NB4 (cell line): ENCODE results near the gene SAAL1.

Experiments
- DNase-seq: peaks from one replicate; pipeline ENCODE4 v3.0.0; 2010; ENCODE audit warnings: low read depth
- H3K4me3 ChIP-seq: one replicate; pipeline ENCODE4 v1.5.1; 2011; ENCODE audit warnings: mild to moderate bottlenecking, low read depth, low read length, moderate library complexity
- MAX ChIP-seq: IDR thresholded peaks from 2 replicates; pipeline ENCODE4 v1.6.1; 2011; ENCODE audit warnings: low read depth, low read length
- MYC ChIP-seq: IDR thresholded peaks from 2 replicates; pipeline ENCODE4 v1.6.1; 2011; ENCODE audit warnings: low read depth, low read length
- POLR2A ChIP-seq: IDR thresholded peaks from 2 replicates; pipeline ENCODE4 v1.6.1; 2011; ENCODE audit warnings: mild to moderate bottlenecking; ENCODE audit not compliant: insufficient read length; ENCODE audit errors: extremely low read depth
- TF ChIP-seq, protein P1 (sequence below): IDR thresholded peaks from one replicate; pipeline ENCODE4 v1.5.1; 2012; ENCODE audit warnings: low read depth, low read length

Gene SAAL1

GRCh38 chr11:18091731-18092130 is 14.2 kb downstream of the SAAL1 start:
- TF ChIP-seq, protein P1, sequence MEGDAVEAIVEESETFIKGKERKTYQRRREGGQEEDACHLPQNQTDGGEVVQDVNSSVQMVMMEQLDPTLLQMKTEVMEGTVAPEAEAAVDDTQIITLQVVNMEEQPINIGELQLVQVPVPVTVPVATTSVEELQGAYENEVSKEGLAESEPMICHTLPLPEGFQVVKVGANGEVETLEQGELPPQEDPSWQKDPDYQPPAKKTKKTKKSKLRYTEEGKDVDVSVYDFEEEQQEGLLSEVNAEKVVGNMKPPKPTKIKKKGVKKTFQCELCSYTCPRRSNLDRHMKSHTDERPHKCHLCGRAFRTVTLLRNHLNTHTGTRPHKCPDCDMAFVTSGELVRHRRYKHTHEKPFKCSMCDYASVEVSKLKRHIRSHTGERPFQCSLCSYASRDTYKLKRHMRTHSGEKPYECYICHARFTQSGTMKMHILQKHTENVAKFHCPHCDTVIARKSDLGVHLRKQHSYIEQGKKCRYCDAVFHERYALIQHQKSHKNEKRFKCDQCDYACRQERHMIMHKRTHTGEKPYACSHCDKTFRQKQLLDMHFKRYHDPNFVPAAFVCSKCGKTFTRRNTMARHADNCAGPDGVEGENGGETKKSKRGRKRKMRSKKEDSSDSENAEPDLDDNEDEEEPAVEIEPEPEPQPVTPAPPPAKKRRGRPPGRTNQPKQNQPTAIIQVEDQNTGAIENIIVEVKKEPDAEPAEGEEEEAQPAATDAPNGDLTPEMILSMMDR, result no peak
- no peak for TF ChIP-seq POLR2A
- TF ChIP-seq MYC, result no peak
- TF ChIP-seq MAX, result no peak
- no peak overlapping the region for H3K4me3 ChIP-seq
- no peak for DNase-seq

DNA sequence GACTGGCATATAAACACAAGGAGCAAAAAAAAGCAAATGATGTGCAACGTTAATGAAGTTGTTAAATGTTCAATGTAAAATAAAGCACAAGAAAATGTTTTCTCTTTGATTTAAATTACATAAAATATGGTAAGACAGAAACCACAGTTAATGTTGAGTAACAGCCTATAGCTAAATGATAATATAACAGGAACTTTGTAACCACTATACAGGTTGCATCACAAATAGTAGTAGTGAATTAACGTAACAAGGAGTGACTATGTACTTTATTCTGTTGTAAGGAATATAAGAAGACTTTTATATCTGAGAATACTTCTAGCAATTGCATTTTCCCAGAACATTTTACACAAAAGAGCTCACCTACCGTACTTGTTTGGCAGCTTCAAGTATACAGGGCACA is 16.9 kb downstream of the SAAL1 start:
- TF ChIP-seq, protein P1, result no peak
- TF ChIP-seq MYC (no peak), POLR2A (no peak), MAX (no peak)
- H3K4me3 ChIP-seq, result no peak overlapping the region
- peak; percentile 35 for DNase-seq

DNA sequence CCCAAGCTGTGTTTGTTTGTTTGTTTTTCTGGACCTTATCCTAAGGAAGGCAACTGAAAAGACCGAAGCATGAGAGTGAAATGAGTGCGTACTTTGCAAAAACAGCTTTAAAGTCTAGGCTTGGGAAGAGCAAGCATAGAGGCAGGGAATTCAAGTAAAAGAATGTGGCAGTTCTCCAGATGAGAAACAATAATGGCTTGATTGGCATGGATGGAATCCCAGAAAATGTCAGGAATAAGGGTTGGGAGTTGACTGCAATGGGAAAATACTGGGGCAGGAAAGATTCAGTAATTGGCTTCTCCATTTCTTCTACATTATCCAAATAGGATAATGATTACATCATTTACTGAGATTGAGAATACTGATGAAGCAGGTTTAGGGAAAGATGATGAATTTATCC is 17.5 kb downstream of the SAAL1 start:
- TF ChIP-seq POLR2A, result no peak
- no peak overlapping the region for H3K4me3 ChIP-seq
- DNase-seq, result no peak

GRCh38 chr11:18081551-18081950 is 24.3 kb downstream of the SAAL1 start:
- TF ChIP-seq MYC (no peak), MAX (no peak), POLR2A (no peak)
- TF ChIP-seq, protein P1, result no peak
- H3K4me3 ChIP-seq, result no peak overlapping the region
- no peak for DNase-seq

DNA sequence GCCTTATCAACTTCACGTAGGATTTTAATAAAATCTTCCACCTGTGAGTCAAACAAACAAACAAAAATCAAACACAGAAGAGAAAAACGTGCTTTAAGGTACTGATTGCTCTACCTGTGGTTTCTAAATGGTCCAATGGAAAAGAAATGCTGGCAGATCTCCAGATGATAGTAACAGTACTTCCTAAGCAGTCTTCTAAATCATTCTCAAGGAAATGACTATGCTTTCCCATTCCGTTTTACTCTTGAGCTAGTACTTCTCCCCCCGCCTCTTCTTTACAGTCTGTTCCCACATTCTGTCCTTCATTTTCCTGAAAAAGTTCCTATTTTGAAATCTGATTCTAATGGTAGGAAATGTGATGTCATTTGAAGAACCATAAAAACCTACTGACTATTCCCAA is 25.4 kb downstream of the SAAL1 start:
- TF ChIP-seq POLR2A, result no peak
- TF ChIP-seq, protein P1, result no peak
- no peak for TF ChIP-seq MYC
- no peak for TF ChIP-seq MAX
- no peak for DNase-seq
- no peak overlapping the region for H3K4me3 ChIP-seq

DNA sequence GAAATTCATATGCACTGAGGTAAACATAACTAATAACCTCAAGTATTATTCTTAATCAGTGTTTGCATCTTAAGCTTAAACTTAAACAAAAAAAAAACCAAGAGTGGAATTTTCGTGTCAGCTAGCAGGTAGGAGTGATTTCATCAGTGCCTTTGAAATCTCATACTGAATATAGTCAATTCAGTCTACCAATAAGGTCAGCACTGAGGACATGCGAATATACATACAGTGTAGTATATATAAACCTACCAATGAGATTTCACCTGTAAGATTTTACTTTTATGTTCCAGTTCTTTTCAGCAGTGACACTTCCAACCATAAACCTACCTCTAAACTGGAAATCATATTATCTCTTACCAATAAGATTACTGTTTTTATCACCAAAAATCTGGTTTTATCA is 27.0 kb downstream of the SAAL1 start:
- TF ChIP-seq POLR2A (no peak), MYC (no peak), MAX (no peak)
- TF ChIP-seq, protein P1, result no peak
- no peak overlapping the region for H3K4me3 ChIP-seq
- DNase-seq, result no peak
